Tibial nerve (tissue), 4 donors: ENCODE measurements around the gene ARCN1. TPM values are rescaled to one million over a fixed set of nuclear protein-coding genes. Genes with fewer than 3 reads are reported as not detected.
A peak's percentile ranks its signal among the peaks of the same experiment; 100 is the strongest.

ENCODE experiments used
- DNase-seq, 2 donors: peaks; one replicate each; pipeline ENCODE4 v3.0.0-alpha.2; 2019; ENCODE audit warnings: low spot score in 2 of 2
- H3K27ac ChIP-seq, 4 donors: fragments of 200-600 bp; sonication (generic) in 3 of 4; one replicate each; pipeline ENCODE4 v1.5.1; 2017 to 2019; ENCODE audit warnings: mild to moderate bottlenecking in 1 of 4
- H3K27me3 ChIP-seq, 2 donors: fragments of 200-600 bp; sonication (generic) in 1 of 2; one replicate each; pipeline versions ENCODE4 v1.5.1 to v1.6.0; 2017 to 2019
- H3K36me3 ChIP-seq, 3 donors: fragments of 200-600 bp; sonication (generic); one replicate each; pipeline ENCODE4 v1.5.1; 2018 to 2019
- H3K4me1 ChIP-seq, 4 donors: fragments of 200-600 bp; sonication (generic) in 3 of 4; one replicate each; pipeline ENCODE4 v1.5.1; 2017 to 2019
- H3K4me3 ChIP-seq, 4 donors: fragments of 200-600 bp; sonication (generic) in 3 of 4; one replicate each; pipeline ENCODE4 v1.5.1; 2017 to 2019; ENCODE audit warnings: mild to moderate bottlenecking in 1 of 4, moderate library complexity in 1 of 4
- H3K9me3 ChIP-seq, 4 donors: fragments of 200-600 bp; sonication (generic) in 3 of 4; one replicate each; pipeline ENCODE4 v1.5.1; 2017 to 2019
- CTCF ChIP-seq, 5 experiments: fragments of 200-600 bp in 3 of 5; fragments of 450-650 bp in 2 of 5; sonication (generic) in 3 of 5; IDR thresholded peaks; one replicate each; pipeline ENCODE4 v1.5.1; 2016 to 2019; ENCODE audit warnings: antibody characterized with exemption in 5 of 5, mild to moderate bottlenecking in 3 of 5, moderate library complexity in 2 of 5
- EP300 ChIP-seq, 2 donors: sonication (generic); formaldehyde crosslinking; IDR thresholded peaks; one replicate each; pipeline ENCODE4 v1.6.1; 2017; ENCODE audit warnings: antibody characterized with exemption in 2 of 2, mild to moderate bottlenecking in 1 of 2
- POLR2A ChIP-seq, 2 donors: fragments of 450-650 bp; IDR thresholded peaks; one replicate each; pipeline ENCODE4 v1.6.1; 2017; ENCODE audit warnings: antibody characterized with exemption in 2 of 2, mild to moderate bottlenecking in 2 of 2, moderate library complexity in 2 of 2
- WGBS, 2 donors: methylation state at CpG; one replicate each; pipeline ENCODE4 v1.1.5; 2018; 5-methylcytosine and 5-hydroxymethylcytosine counted together
- total RNA-seq, 4 donors: library from RNA; depleted of rRNA; stranded (reverse); fragments of >200 nt; gene quantifications; one replicate each; pipeline ENCODE4 v1.1.0, GENCODE V29; 2016

Gene ARCN1
- total RNA-seq, 4 donors from 2014 or later = 74.3 to 94.8 (median 88.5) TPM

- Histone ChIP-seq H3K9me3 (no peaks in the 10 kb centered on the region), H3K27me3 (no peaks in the 10 kb centered on the region), H3K36me3 (peaks cover 0 to 20% (median 0%) of the 10 kb centered on the region in 3 donors), H3K4me1 (peaks cover 0 to 59% (median 10%) of the 10 kb centered on the region in 4 donors), H3K4me3 (peak within 1 kb of the TSS; percentile 54 to 91 (median 88)), H3K27ac (peak within 1 kb of the TSS in 3 of 4 donors; percentile 67 to 82 (median 81))
- peak in 1 of 5 experiments; percentile 16 for TF ChIP-seq CTCF (IDR thresholded peaks at IDR 0.05)
- TF ChIP-seq EP300 (IDR thresholded peaks at IDR 0.05) = peak in 1 of 2 donors; percentile 48
- TF ChIP-seq POLR2A (IDR thresholded peaks at IDR 0.05) = peak in 1 of 2 donors; percentile 35
- no peak for DNase-seq
- WGBS, 2 donors = 2% methylated on average over 43 to 49 of the region's 94 CpGs
Measured at GRCh38 chr11:118530683-118531596, 41.3 kb upstream of the ARCN1 start, which contains the start of gene TMEM25. Gene TMEM25 (plus strand): TSS chr11:118531192. CDS start chr11:118531802, 610 bp downstream.

GRCh38 chr11:118531597-118532084 is 40.6 kb upstream of the ARCN1 start:
- Histone ChIP-seq H3K36me3 (peaks cover 0 to 27% (median 0%) of the 10 kb centered on the region in 3 donors), H3K4me3 (peak overlapping the region; percentile 54 to 91 (median 88)), H3K27ac (peak overlapping the region in 3 of 4 donors; percentile 67 to 82 (median 81)), H3K27me3 (no peaks in the 10 kb centered on the region), H3K9me3 (no peaks in the 10 kb centered on the region), H3K4me1 (peaks cover 0 to 57% (median 10%) of the 10 kb centered on the region in 4 donors)
- no peak for DNase-seq
- WGBS, 2 donors = 31% methylated on average over 12 of the region's 12 CpGs
- TF ChIP-seq EP300 (IDR thresholded peaks at IDR 0.05) = no peak
- no peak for TF ChIP-seq CTCF (IDR thresholded peaks at IDR 0.05)

GRCh38 chr11:118532091-118532490 is 40.1 kb upstream of the ARCN1 start:
- no peaks in the 10 kb centered on the region for H3K27me3 ChIP-seq
- no peaks in the 10 kb centered on the region for H3K9me3 ChIP-seq
- peak overlapping the region in 1 of 4 donors; percentile 82 for H3K27ac ChIP-seq
- H3K4me3 ChIP-seq = peak overlapping the region in 1 of 4 donors; percentile 91
- DNase-seq = no peak
- 85 to 94% methylated on average over 3 to 8 of the region's 10 CpGs for WGBS, 2 donors
- TF ChIP-seq EP300 (IDR thresholded peaks at IDR 0.05) = no peak
- TF ChIP-seq POLR2A (IDR thresholded peaks at IDR 0.05) = no peak
- TF ChIP-seq CTCF (IDR thresholded peaks at IDR 0.05) = no peak
- peaks cover 0 to 52% (median 10%) of the 10 kb centered on the region in 4 donors for H3K4me1 ChIP-seq
- peaks cover 0 to 32% (median 0%) of the 10 kb centered on the region in 3 donors for H3K36me3 ChIP-seq

GRCh38 chr11:118532852-118533768 is 39.1 kb upstream of the ARCN1 start:
- H3K36me3 ChIP-seq = peaks cover 0 to 32% (median 0%) of the 10 kb centered on the region in 3 donors
- TF ChIP-seq CTCF (IDR thresholded peaks at IDR 0.05) = no peak
- no peak for TF ChIP-seq POLR2A (IDR thresholded peaks at IDR 0.05)
- TF ChIP-seq EP300 (IDR thresholded peaks at IDR 0.05) = no peak
- H3K27ac ChIP-seq = peak overlapping the region in 2 of 4 donors; percentile 23 to 49
- DNase-seq = no peak
- H3K4me3 ChIP-seq = no peak overlapping the region
- no peaks in the 10 kb centered on the region for H3K9me3 ChIP-seq
- peaks cover 0 to 44% (median 10%) of the 10 kb centered on the region in 4 donors for H3K4me1 ChIP-seq
- WGBS, 2 donors = 92% methylated on average over 17 to 18 of the region's 19 CpGs
- no peaks in the 10 kb centered on the region for H3K27me3 ChIP-seq
